K562 (cell line): Measurements from ENCODE around the gene HYPK. TPM values are rescaled to one million over a fixed set of nuclear protein-coding genes. Genes with fewer than 3 reads are reported as not detected.
A peak's percentile ranks its signal among the peaks of the same experiment; 100 is the strongest.

Source experiments
- HDAC2 ChIP-seq: fragments of 450-650 bp; IDR thresholded peaks from 2 replicates; pipeline ENCODE4 v1.6.1; 2016; ENCODE audit warnings: mild to moderate bottlenecking
- KDM5B ChIP-seq: fragments of 200-600 bp; sonication (generic); IDR thresholded peaks from 2 replicates; pipeline ENCODE4 v1.6.1; 2012; ENCODE audit warnings: low read depth, mild to moderate bottlenecking, moderate library complexity, low read length, control low read depth, inconsistent platforms; ENCODE audit not compliant: insufficient replicate concordance
- LCOR ChIP-seq: sonication (generic); formaldehyde crosslinking; IDR thresholded peaks from 2 replicates; pipeline ENCODE4 v1.8.0; 2022; ENCODE audit warnings: mild to moderate bottlenecking, missing genetic modification reagents
- MEF2A ChIP-seq: IDR thresholded peaks from 2 replicates; pipeline ENCODE4 v1.6.1; 2011; ENCODE audit warnings: low read depth, mild to moderate bottlenecking, low read length, moderate library complexity; ENCODE audit not compliant: control insufficient read depth
- NFE2L1 ChIP-seq: fragments of 450-650 bp; IDR thresholded peaks from 2 replicates; pipeline ENCODE4 v1.6.1; 2016; ENCODE audit warnings: missing genetic modification characterization, low read depth, mild to moderate bottlenecking, missing compliant biosample characterization, moderate library complexity, borderline replicate concordance
- PHF21A ChIP-seq: fragments of 450-650 bp; IDR thresholded peaks from 2 replicates; pipeline ENCODE4 v1.6.1; 2017; ENCODE audit warnings: low read depth, borderline replicate concordance
- SIRT6 ChIP-seq: IDR thresholded peaks from one replicate; pipeline ENCODE4 v1.6.1; 2012; ENCODE audit warnings: low read depth, mild to moderate bottlenecking, control low read depth, inconsistent platforms, low read length, moderate library complexity
- YY1 ChIP-seq, 3 experiments: IDR thresholded peaks; 2 replicates each; pipeline ENCODE4 v1.6.1; 2011; ENCODE audit warnings: low read length in 2 of 3, mild to moderate bottlenecking in 2 of 3, moderate library complexity in 2 of 3, borderline replicate concordance in 1 of 3, control low read depth in 1 of 3, low read depth in 1 of 3; ENCODE audit not compliant: insufficient read depth in 3 of 3, insufficient replicate concordance in 2 of 3, control insufficient read depth in 1 of 3, insufficient read length in 1 of 3; ENCODE audit errors: extremely low read depth in 1 of 3
- ZBTB26 ChIP-seq: fragments of 450-650 bp; formaldehyde crosslinking; IDR thresholded peaks from 2 replicates; pipeline ENCODE4 v1.4.0; 2022; ENCODE audit warnings: missing genetic modification characterization
- ZNF217 ChIP-seq: sonication (generic); formaldehyde crosslinking; IDR thresholded peaks from 2 replicates; pipeline ENCODE4 v1.8.0; 2022; ENCODE audit warnings: mild to moderate bottlenecking, missing genetic modification reagents
- ZNF232 ChIP-seq: sonication (generic); formaldehyde crosslinking; IDR thresholded peaks from 2 replicates; pipeline ENCODE4 v1.8.0; 2022; ENCODE audit warnings: mild to moderate bottlenecking, missing genetic modification reagents
- ZNF318 ChIP-seq, 2 experiments: fragments of 450-650 bp; IDR thresholded peaks; 2 replicates each; pipeline ENCODE4 v1.6.1; 2016; ENCODE audit warnings: mild to moderate bottlenecking in 2 of 2, borderline replicate concordance in 1 of 2, low read depth in 1 of 2, moderate library complexity in 1 of 2
- ZNF75A ChIP-seq: fragments of 450-650 bp; formaldehyde crosslinking; IDR thresholded peaks from 2 replicates; pipeline ENCODE4 v1.4.0; 2020; ENCODE audit warnings: mild to moderate bottlenecking
- polyA plus RNA-seq, 8 experiments: library from polyadenylated mRNA; depleted of rRNA in 4 of 8; stranded (reverse) in 5 of 8; unstranded in 3 of 8; fragments of >200 nt; fragmentation: Nextera tagmentation in 2 of 8; fragmentation: Illumina TruSeq in 1 of 8; extraction: Ambion mirVana in 2 of 8; extraction: Trizol in 1 of 8; gene quantifications; 2 replicates each; pipeline versions ENCODE4 v1.2.1 to v1.2.3, GENCODE V29; 2011 to 2014; ENCODE audit warnings: inconsistent platforms in 1 of 8, missing spikeins in 1 of 8
- total RNA-seq, 7 experiments: library from RNA; depleted of rRNA in 6 of 7; stranded (reverse); fragments of >200 nt in 6 of 7; fragmentation: Illumina TruSeq in 2 of 7; extraction: Trizol in 2 of 7; gene quantifications; 2 replicates each; pipeline versions ENCODE4 v1.2.1 to v1.2.3, GENCODE V29; 2011 to 2021; ENCODE audit warnings: low replicate concordance in 1 of 7

The HYPK gene
- total and polyA plus RNA-seq, 9 of the 15 experiments (the other 6 are each of a cell fraction or from before 2014, with no cell fraction given), result 7.2 to 28.0 (median 21.1) TPM

- TF ChIP-seq ZNF318 (IDR thresholded peaks at IDR 0.05; ENCODE audit: borderline replicate concordance in 1 of 2, low read depth in 1 of 2), result 0 out of 4 replicates have a peak, but pooled peaks of 1 of the 2 experiments have one; percentile 25
- TF ChIP-seq ZNF217 (CRISPR knock-in tag), result no peak
- no peak for TF ChIP-seq ZBTB26 (CRISPR knock-in tag)
- peak; percentile 96 for TF ChIP-seq LCOR (CRISPR knock-in tag)
- peak in 2 of 3 experiments; percentile 57 to 74 for TF ChIP-seq YY1 (IDR thresholded peaks at IDR 0.05; ENCODE audit: borderline replicate concordance in 1 of 3, control insufficient read depth in 1 of 3, extremely low read depth in 1 of 3, insufficient read depth in 3 of 3, insufficient read length in 1 of 3, insufficient replicate concordance in 2 of 3, low read depth in 1 of 3, low read length in 2 of 3)
- no peak for TF ChIP-seq MEF2A
- no peak for TF ChIP-seq SIRT6
- TF ChIP-seq NFE2L1 (tag), result no peak
- no peak for TF ChIP-seq ZNF75A (CRISPR knock-in tag)
- no peak for TF ChIP-seq ZNF232 (CRISPR knock-in tag)
- no peak for TF ChIP-seq PHF21A
- 0 out of 2 replicates have a peak, but pooled peaks have one; percentile 19 for TF ChIP-seq HDAC2
- TF ChIP-seq KDM5B, result peak; percentile 57
Observed at GRCh38 chr15:43826508-43827341, 26.3 kb downstream of the HYPK start, which contains the start of gene WDR76 (continued).
